ENCODE results near the gene USP53. TPM values are rescaled to one million over a fixed set of nuclear protein-coding genes. Genes with fewer than 3 reads are reported as not detected.

USP53 gene
- total RNA-seq, 1 experiment from 2014 or later, result 31.0 TPM

- DNase-seq, result no peak
- H3K4me1 Mint-ChIP-seq (ENCODE audit: low read depth, unreplicated experiment), result peaks cover 30% of the 10 kb centered on the region
Measured at GRCh38 chr4:119210775-119211174, 1.7 kb upstream of the USP53 start.

GRCh38 chr4:119211867-119212233 is 663 bp upstream of the USP53 start:
- intact Hi-C loops (cut with micrococcal nuclease; ENCODE audit: unreplicated experiment), result loop anchor here (2.0 to 10.0 kb wide), 4 partner anchors 73 to 170 kb away; no protein-coding TSS in a partner anchor
- peaks cover 57% of the 10 kb centered on the region for H3K36me3 Mint-ChIP-seq (ENCODE audit: insufficient read depth, unreplicated experiment)
- no peaks in the 10 kb centered on the region for H3K9me3 Mint-ChIP-seq (ENCODE audit: low read depth, unreplicated experiment)
- no peak for TF ChIP-seq CTCF (IDR thresholded peaks at IDR 0.05; ENCODE audit: unreplicated experiment)
- peaks cover 30% of the 10 kb centered on the region for H3K4me1 Mint-ChIP-seq (ENCODE audit: low read depth, unreplicated experiment)
- H3K27me3 Mint-ChIP-seq (ENCODE audit: unreplicated experiment), result no peaks in the 10 kb centered on the region
- H3K27ac Mint-ChIP-seq (ENCODE audit: unreplicated experiment), result peak overlapping the region; percentile 100
- H3K4me3 Mint-ChIP-seq (ENCODE audit: low read depth, unreplicated experiment), result peak overlapping the region; percentile 100
- no peak for DNase-seq
- CTCF ChIA-PET, result interaction anchor here (0.8 to 1.8 kb wide), 2 partner anchors 68 to 125 kb away, joined by 3 to 14 read pairs; no protein-coding TSS in a partner anchor
- TSS peak; percentile 94 for BruUV-seq (replicated peaks)

More at GRCh38 chr4:119210775-119211174, 1.7 kb upstream of the USP53 start:
- intact Hi-C loops (cut with micrococcal nuclease; ENCODE audit: unreplicated experiment), result loop anchor here (5.0 to 10.0 kb wide), 3 partner anchors 74 to 168 kb away; no protein-coding TSS in a partner anchor
- no peak for TF ChIP-seq CTCF (IDR thresholded peaks at IDR 0.05; ENCODE audit: unreplicated experiment)
- peaks cover 46% of the 10 kb centered on the region for H3K36me3 Mint-ChIP-seq (ENCODE audit: insufficient read depth, unreplicated experiment)
- H3K27me3 Mint-ChIP-seq (ENCODE audit: unreplicated experiment), result no peaks in the 10 kb centered on the region
- BruUV-seq (replicated peaks), result no TSS peak
- H3K9me3 Mint-ChIP-seq (ENCODE audit: low read depth, unreplicated experiment), result no peaks in the 10 kb centered on the region
- CTCF ChIA-PET, result no interaction called here
- H3K27ac Mint-ChIP-seq (ENCODE audit: unreplicated experiment), result peak overlapping the region; percentile 100
- peak overlapping the region; percentile 100 for H3K4me3 Mint-ChIP-seq (ENCODE audit: low read depth, unreplicated experiment)

GRCh38 chr4:119212964-119213606 is 572 bp downstream of the USP53 start:
- H3K36me3 Mint-ChIP-seq (ENCODE audit: insufficient read depth, unreplicated experiment), result peaks cover 70% of the 10 kb centered on the region
- DNase-seq, result peak; percentile 74
- peaks cover 41% of the 10 kb centered on the region for H3K4me1 Mint-ChIP-seq (ENCODE audit: low read depth, unreplicated experiment)
- BruUV-seq (replicated peaks), result TSS peak; percentile 28
- H3K4me3 Mint-ChIP-seq (ENCODE audit: low read depth, unreplicated experiment), result peak overlapping the region; percentile 100
- CTCF ChIA-PET, result interaction anchor here (0.9 to 2.1 kb wide), 3 partner anchors 110 to 130 kb away, joined by 5 to 14 read pairs (median 11); no protein-coding TSS in a partner anchor
- TF ChIP-seq CTCF (IDR thresholded peaks at IDR 0.05; ENCODE audit: unreplicated experiment), result no peak
- no peaks in the 10 kb centered on the region for H3K9me3 Mint-ChIP-seq (ENCODE audit: low read depth, unreplicated experiment)
- H3K27ac Mint-ChIP-seq (ENCODE audit: unreplicated experiment), result peak overlapping the region; percentile 100
- intact Hi-C loops (cut with micrococcal nuclease; ENCODE audit: unreplicated experiment), result loop anchor here (2.0 to 10.0 kb wide), 4 partner anchors 72 to 171 kb away; no protein-coding TSS in a partner anchor
- H3K27me3 Mint-ChIP-seq (ENCODE audit: unreplicated experiment), result no peaks in the 10 kb centered on the region

GRCh38 chr4:119218093-119218492 is 5.6 kb downstream of the USP53 start:
- no peaks in the 10 kb centered on the region for H3K27me3 Mint-ChIP-seq (ENCODE audit: unreplicated experiment)
- intact Hi-C loops (cut with micrococcal nuclease; ENCODE audit: unreplicated experiment), result loop anchor here (10.0 kb wide), 1 partner anchor 67 kb away; no protein-coding TSS in a partner anchor

More at GRCh38 chr4:119218093-119218492, 5.6 kb downstream of the USP53 start:
- Mint-ChIP-seq H3K27ac (ENCODE audit: unreplicated experiment) (no peak overlapping the region), H3K4me1 (ENCODE audit: low read depth, unreplicated experiment) (peaks cover 29% of the 10 kb centered on the region), H3K9me3 (ENCODE audit: low read depth, unreplicated experiment) (no peaks in the 10 kb centered on the region), H3K4me3 (ENCODE audit: low read depth, unreplicated experiment) (peak overlapping the region; percentile 32), H3K36me3 (ENCODE audit: insufficient read depth, unreplicated experiment) (peaks cover 65% of the 10 kb centered on the region)
- CTCF ChIA-PET, result no interaction called here
- no TSS peak for BruUV-seq (replicated peaks)
- no peak for DNase-seq
- TF ChIP-seq CTCF (IDR thresholded peaks at IDR 0.05; ENCODE audit: unreplicated experiment), result no peak
